Trophoblast cell (in vitro differentiated cells and primary cell): ENCODE results near the gene TSBP1.

Experiments
- DNase-seq, 2 donors: peaks; one replicate each; pipeline ENCODE4 v3.0.0-alpha.2; 2016
- H2AFZ ChIP-seq: 2 replicates; pipeline ENCODE4 v1.6.1; 2013; ENCODE audit warnings: low read length, moderate library complexity, mild to moderate bottlenecking; ENCODE audit not compliant: insufficient read depth, poor library complexity
- H2AK5ac ChIP-seq: 2 replicates; pipeline ENCODE4 v1.6.1; 2013; ENCODE audit warnings: mild to moderate bottlenecking, low read length
- H2BK120ac ChIP-seq: 2 replicates; pipeline ENCODE4 v1.6.1; 2013; ENCODE audit warnings: low read length, mild to moderate bottlenecking, moderate library complexity; ENCODE audit not compliant: insufficient read depth, poor library complexity
- H2BK12ac ChIP-seq: 2 replicates; pipeline ENCODE4 v1.6.1; 2013; ENCODE audit warnings: mild to moderate bottlenecking, low read length, moderate library complexity
- H2BK5ac ChIP-seq: 2 replicates; pipeline ENCODE4 v1.6.1; 2013; ENCODE audit warnings: low read length, low read depth, moderate library complexity, mild to moderate bottlenecking; ENCODE audit not compliant: poor library complexity
- H3K14ac ChIP-seq: 2 replicates; pipeline ENCODE4 v1.6.1; 2013; ENCODE audit warnings: mild to moderate bottlenecking, low read length
- H3K18ac ChIP-seq: 2 replicates; pipeline ENCODE4 v1.6.1; 2013; ENCODE audit warnings: mild to moderate bottlenecking, low read length
- H3K23ac ChIP-seq: 2 replicates; pipeline ENCODE4 v1.6.1; 2013; ENCODE audit warnings: low read length
- H3K27ac ChIP-seq: 2 replicates; pipeline ENCODE4 v1.5.1; 2013; ENCODE audit warnings: low read depth, mild to moderate bottlenecking, inconsistent platforms, low read length, moderate library complexity
- H3K27me3 ChIP-seq: 2 replicates; pipeline ENCODE4 v1.6.1; 2013; ENCODE audit warnings: inconsistent platforms, mild to moderate bottlenecking, low read length, moderate library complexity; ENCODE audit not compliant: insufficient read depth
- H3K36me3 ChIP-seq, 2 experiments: 1 replicate in 1 of 2; 2 replicates in 1 of 2; pipeline ENCODE4 v1.6.1; 2013; ENCODE audit warnings: low read length in 2 of 2, mild to moderate bottlenecking in 2 of 2, moderate library complexity in 1 of 2; ENCODE audit not compliant: insufficient read depth in 2 of 2, control insufficient read depth in 1 of 2
- H3K4ac ChIP-seq: 2 replicates; pipeline ENCODE4 v1.6.1; 2013; ENCODE audit warnings: low read depth, mild to moderate bottlenecking, low read length, moderate library complexity
- H3K4me1 ChIP-seq, 2 experiments: 1 replicate in 1 of 2; 2 replicates in 1 of 2; pipeline ENCODE4 v1.6.1; 2013; ENCODE audit warnings: low read length in 2 of 2, mild to moderate bottlenecking in 2 of 2, moderate library complexity in 1 of 2; ENCODE audit not compliant: insufficient read depth in 2 of 2, control insufficient read depth in 1 of 2
- H3K4me2 ChIP-seq: 2 replicates; pipeline ENCODE4 v1.6.1; 2013; ENCODE audit warnings: inconsistent platforms, mild to moderate bottlenecking, low read length, moderate library complexity
- H3K4me3 ChIP-seq: 2 replicates; pipeline ENCODE4 v1.5.1; 2013; ENCODE audit warnings: mild to moderate bottlenecking, low read depth, low read length, inconsistent platforms
- H3K79me1 ChIP-seq: one replicate; pipeline ENCODE4 v1.6.1; 2013; ENCODE audit warnings: low read length
- H3K79me2 ChIP-seq: 2 replicates; pipeline ENCODE4 v1.6.1; 2013; ENCODE audit warnings: low read length, mild to moderate bottlenecking; ENCODE audit not compliant: control insufficient read depth, insufficient read depth, poor library complexity
- H3K9ac ChIP-seq: 2 replicates; pipeline ENCODE4 v1.6.1; 2013; ENCODE audit warnings: mild to moderate bottlenecking, low read length
- H3K9me3 ChIP-seq: 2 replicates; pipeline ENCODE4 v1.6.1; 2013; ENCODE audit warnings: low read depth, mild to moderate bottlenecking, control low read depth, inconsistent platforms, low read length; ENCODE audit not compliant: insufficient read depth
- H4K12ac ChIP-seq: 2 replicates; pipeline ENCODE4 v1.6.1; 2013; ENCODE audit warnings: low read depth, mild to moderate bottlenecking, low read length, moderate library complexity
- H4K8ac ChIP-seq: 2 replicates; pipeline ENCODE4 v1.6.1; 2013; ENCODE audit warnings: low read depth, mild to moderate bottlenecking, low read length, moderate library complexity
- H4K91ac ChIP-seq: one replicate; pipeline ENCODE4 v1.6.1; 2013; ENCODE audit warnings: low read depth, mild to moderate bottlenecking, low read length, moderate library complexity
- WGBS: extraction: QIAGEN DNeasy Blood & Tissue Kit; methylation state at CpG from one replicate; pipeline ENCODE4 v1.1.7; 2013; ENCODE audit warnings: missing lambda C conversion rate; ENCODE audit not compliant: insufficient read length, insufficient coverage; ENCODE audit errors: extremely low coverage; 5-methylcytosine and 5-hydroxymethylcytosine counted together

TSBP1 gene

DNA sequence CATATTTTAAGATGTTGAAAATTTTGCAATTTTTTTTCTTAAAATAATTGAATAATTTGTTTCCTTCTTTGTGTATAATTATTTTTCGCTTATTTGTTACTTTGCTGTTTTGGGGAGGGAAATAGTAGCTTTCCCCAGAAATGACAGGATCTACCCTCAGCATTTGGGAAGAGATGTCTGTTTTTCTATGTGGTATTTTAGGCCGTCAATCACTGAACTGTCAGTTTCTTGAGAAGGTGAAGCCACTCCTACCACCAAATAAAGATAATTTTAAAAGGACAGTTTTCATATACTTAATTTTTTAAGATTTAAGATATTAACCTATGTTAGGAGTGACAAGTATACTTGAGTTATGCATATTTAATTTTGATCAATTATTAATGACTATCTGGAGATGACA lies 31.5 kb downstream of the TSBP1 start:
- no peak overlapping the region for H2AK5ac ChIP-seq
- no peak overlapping the region for H4K12ac ChIP-seq
- no peak overlapping the region for H3K14ac ChIP-seq
- H3K9ac ChIP-seq: no peak overlapping the region
- no peak overlapping the region for H2BK5ac ChIP-seq
- no peak overlapping the region for H3K4me3 ChIP-seq
- H3K27me3 ChIP-seq: no peaks in the 10 kb centered on the region
- H4K91ac ChIP-seq: no peak overlapping the region
- H3K4ac ChIP-seq: no peak overlapping the region
- no peaks in the 10 kb centered on the region for H3K9me3 ChIP-seq
- H2BK12ac ChIP-seq: no peak overlapping the region
- H3K79me2 ChIP-seq: no peaks in the 10 kb centered on the region
- H2BK120ac ChIP-seq: no peak overlapping the region
- no peak overlapping the region for H4K8ac ChIP-seq
- no peak overlapping the region for H3K18ac ChIP-seq
- DNase-seq: no peak
- no peaks in the 10 kb centered on the region for H3K4me1 ChIP-seq
- no CpG with 5 or more reads among the region's 2 CpGs for WGBS
- no peak overlapping the region for H2AFZ ChIP-seq
- no peak overlapping the region for H3K4me2 ChIP-seq
- no peaks in the 10 kb centered on the region for H3K36me3 ChIP-seq
- H3K79me1 ChIP-seq: no peaks in the 10 kb centered on the region
- H3K27ac ChIP-seq: no peak overlapping the region
- no peak overlapping the region for H3K23ac ChIP-seq

DNA sequence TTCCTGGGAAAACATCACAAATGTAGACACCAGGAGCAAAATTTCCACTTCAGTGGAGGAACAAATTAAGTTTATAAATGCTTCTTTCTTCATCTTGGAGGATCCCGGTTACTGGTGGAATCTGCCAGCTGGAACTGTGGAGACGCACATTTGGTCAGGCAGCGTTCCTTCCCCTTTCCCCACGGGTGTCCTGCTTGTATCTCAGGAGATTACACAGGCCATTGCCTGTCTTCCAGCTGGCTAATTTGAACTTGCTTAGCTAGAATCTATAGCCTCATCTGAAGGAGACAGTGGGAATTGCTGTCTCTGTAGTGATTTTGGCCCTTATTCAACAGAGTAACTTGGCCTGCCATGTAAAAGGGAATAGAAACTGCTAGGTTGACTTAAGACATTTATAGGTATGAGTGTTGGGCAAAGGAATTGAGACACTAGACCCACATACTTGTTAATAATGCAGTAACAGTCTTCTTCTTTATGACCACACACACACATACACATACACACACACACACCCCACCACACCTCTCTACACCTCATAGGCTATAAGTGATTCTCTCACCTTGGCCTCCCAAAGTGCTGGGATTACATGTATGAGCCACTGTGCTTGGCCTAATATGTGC lies 34.4 kb downstream of the TSBP1 start:
- Histone ChIP-seq H4K12ac (no peak overlapping the region), H2AK5ac (no peak overlapping the region), H3K4ac (no peak overlapping the region), H3K23ac (no peak overlapping the region), H3K36me3 (no peaks in the 10 kb centered on the region), H2AFZ (no peak overlapping the region), H3K9ac (no peak overlapping the region), H3K4me3 (no peak overlapping the region), H3K18ac (no peak overlapping the region), H3K9me3 (no peaks in the 10 kb centered on the region), H4K91ac (no peak overlapping the region), H4K8ac (no peak overlapping the region), H2BK5ac (no peak overlapping the region), H3K4me1 (no peaks in the 10 kb centered on the region), H3K4me2 (no peak overlapping the region), H3K79me1 (no peaks in the 10 kb centered on the region), H3K79me2 (no peaks in the 10 kb centered on the region), H2BK12ac (no peak overlapping the region), H3K27ac (no peak overlapping the region), H2BK120ac (no peak overlapping the region), H3K27me3 (no peaks in the 10 kb centered on the region), H3K14ac (no peak overlapping the region)
- DNase-seq: no peak
- no CpG with 5 or more reads among the region's 4 CpGs for WGBS

DNA sequence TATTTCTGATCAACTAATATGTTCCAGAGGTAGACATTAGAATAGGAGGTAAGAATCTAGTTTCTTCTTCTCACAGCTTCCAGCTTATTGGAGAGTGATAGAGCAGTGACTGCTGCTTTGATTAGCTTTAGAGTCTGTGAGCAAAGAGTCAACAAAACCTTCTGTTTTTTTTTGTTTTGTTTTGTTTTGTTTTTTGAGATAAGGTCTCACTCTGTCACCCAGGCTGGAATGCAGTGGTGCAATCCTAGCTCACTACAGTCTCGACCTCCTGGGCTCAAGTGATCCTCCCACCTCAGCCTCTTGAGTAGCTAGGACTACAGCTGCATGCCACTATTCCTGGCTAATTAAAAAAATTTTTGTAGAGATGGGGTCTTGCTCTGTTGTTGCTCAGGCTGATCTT lies 39.3 kb downstream of the TSBP1 start:
- no peak overlapping the region for H4K12ac ChIP-seq
- H2BK12ac ChIP-seq: no peak overlapping the region
- H3K36me3 ChIP-seq: no peaks in the 10 kb centered on the region
- no peak overlapping the region for H2BK120ac ChIP-seq
- no peak overlapping the region for H3K4ac ChIP-seq
- no peaks in the 10 kb centered on the region for H3K27me3 ChIP-seq
- no peak overlapping the region for H2BK5ac ChIP-seq
- H2AFZ ChIP-seq: no peak overlapping the region
- no peak overlapping the region for H4K91ac ChIP-seq
- no peak overlapping the region for H4K8ac ChIP-seq
- no peak overlapping the region for H3K4me3 ChIP-seq
- no peak overlapping the region for H2AK5ac ChIP-seq
- peak; percentile 27 to 70 for DNase-seq
- H3K9me3 ChIP-seq: no peaks in the 10 kb centered on the region
- no peak overlapping the region for H3K18ac ChIP-seq
- no peaks in the 10 kb centered on the region for H3K79me2 ChIP-seq
- H3K4me1 ChIP-seq: no peaks in the 10 kb centered on the region
- H3K79me1 ChIP-seq: no peaks in the 10 kb centered on the region
- no peak overlapping the region for H3K14ac ChIP-seq
- no peak overlapping the region for H3K27ac ChIP-seq
- H3K4me2 ChIP-seq: no peak overlapping the region
- whole genome bisulfite sequencing: no CpG with 5 or more reads among the region's 1 CpG
- no peak overlapping the region for H3K9ac ChIP-seq
- no peak overlapping the region for H3K23ac ChIP-seq

DNA sequence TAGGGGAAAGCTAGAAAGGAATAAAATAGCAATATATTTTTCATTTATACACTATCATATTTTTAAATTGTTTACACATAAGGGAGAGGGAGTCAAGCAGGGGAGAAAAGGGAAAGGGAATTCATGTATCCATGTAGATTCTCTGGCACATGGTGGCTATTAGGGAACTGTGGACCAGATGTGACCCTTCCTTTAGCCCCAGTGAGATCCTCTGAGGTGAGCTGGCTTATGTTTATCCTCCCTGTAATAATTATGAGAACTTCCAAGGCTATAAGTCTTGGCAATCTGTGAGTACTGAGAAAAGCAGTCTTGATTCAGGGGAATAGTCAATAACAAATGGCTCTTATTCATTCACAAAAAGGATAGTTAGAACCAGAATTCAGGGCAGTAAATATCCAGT lies 42.6 kb downstream of the TSBP1 start:
- no peak for DNase-seq
- no peak overlapping the region for H3K14ac ChIP-seq
- no peak overlapping the region for H4K91ac ChIP-seq
- H3K4me2 ChIP-seq: no peak overlapping the region
- H3K4ac ChIP-seq: no peak overlapping the region
- no peak overlapping the region for H4K12ac ChIP-seq
- H3K4me1 ChIP-seq: no peaks in the 10 kb centered on the region
- no peaks in the 10 kb centered on the region for H3K79me1 ChIP-seq
- no peak overlapping the region for H3K9ac ChIP-seq
- no peak overlapping the region for H2AK5ac ChIP-seq
- H2BK5ac ChIP-seq: no peak overlapping the region
- H4K8ac ChIP-seq: no peak overlapping the region
- H3K79me2 ChIP-seq: no peaks in the 10 kb centered on the region
- no peak overlapping the region for H3K23ac ChIP-seq
- H2BK12ac ChIP-seq: no peak overlapping the region
- H2BK120ac ChIP-seq: no peak overlapping the region
- H3K27ac ChIP-seq: no peak overlapping the region
- no peak overlapping the region for H2AFZ ChIP-seq
- H3K9me3 ChIP-seq: no peaks in the 10 kb centered on the region
- no peak overlapping the region for H3K18ac ChIP-seq
- no peaks in the 10 kb centered on the region for H3K27me3 ChIP-seq
- H3K36me3 ChIP-seq: no peaks in the 10 kb centered on the region
- H3K4me3 ChIP-seq: no peak overlapping the region
